Measurements from ENCODE around the gene SPRR4. TPM values are rescaled to one million over a fixed set of nuclear protein-coding genes. Genes with fewer than 3 reads are reported as not detected.

The SPRR4 gene
- total RNA-seq (ENCODE audit: low replicate concordance) = not detected in 2 replicates

GRCh38 chr1:152970495-152970894 is at the start of gene SPRR4:
Gene SPRR4, plus strand, starts transcription at chr1:152970648. Its CDS starts 1,243 bp downstream, at chr1:152971891.

GRCh38 chr1:152946651-152947256 is 23.7 kb upstream of the SPRR4 start, which contains the start of gene SPRR5:
Gene SPRR5, plus strand, starts transcription at chr1:152947206. Its CDS starts 1,349 bp downstream, at chr1:152948555.

GRCh38 chr1:152983743-152984142 is 13.3 kb downstream of the SPRR4 start, which contains the start of gene SPRR1A:
Gene SPRR1A, plus strand, starts transcription at chr1:152984081. Its CDS starts 1,150 bp downstream, at chr1:152985231.

GRCh38 chr1:153001382-153001781 is 30.9 kb downstream of the SPRR4 start, which contains the start of gene SPRR3:
Gene SPRR3, plus strand, starts transcription at chr1:153001749. Its CDS starts 1,272 bp downstream, at chr1:153003021.

Other genes with a start within 250 kb of the SPRR4 start
- gene KPRP, start 212.6 kb upstream of the SPRR4 start, total RNA-seq (ENCODE audit: low replicate concordance) = not detected in 2 replicates
- not detected in 2 replicates for gene LCE1F, start 195.5 kb upstream of the SPRR4 start, total RNA-seq (ENCODE audit: low replicate concordance)
- gene LCE1E, start 184.4 kb upstream of the SPRR4 start, total RNA-seq (ENCODE audit: low replicate concordance) = not detected in 2 replicates
- not detected in 2 replicates for gene LCE1D, start 173.9 kb upstream of the SPRR4 start, total RNA-seq (ENCODE audit: low replicate concordance)
- gene LCE1C, start 164.0 kb upstream of the SPRR4 start, total RNA-seq (ENCODE audit: low replicate concordance) = not detected in 2 replicates
- gene LCE1B, start 158.7 kb upstream of the SPRR4 start, total RNA-seq (ENCODE audit: low replicate concordance) = not detected in 2 replicates
- gene LCE1A, start 143.2 kb upstream of the SPRR4 start, total RNA-seq (ENCODE audit: low replicate concordance) = not detected in 2 replicates
- gene LCE6A, start 127.8 kb upstream of the SPRR4 start, total RNA-seq (ENCODE audit: low replicate concordance) = not detected in 2 replicates
- gene LCE7A, start 110.7 kb upstream of the SPRR4 start, total RNA-seq (ENCODE audit: low replicate concordance) = not detected in 2 replicates
- 0.35 TPM in 1 of 2 replicates, not detected in the other for gene SMCP, start 92.3 kb upstream of the SPRR4 start, total RNA-seq (ENCODE audit: low replicate concordance)
- gene IVL, start 62.1 kb upstream of the SPRR4 start, total RNA-seq (ENCODE audit: low replicate concordance) = not detected in 2 replicates
- gene SPRR5, start 23.4 kb upstream of the SPRR4 start, total RNA-seq (ENCODE audit: low replicate concordance) = not detected in 2 replicates
- gene SPRR1A, start 13.4 kb downstream of the SPRR4 start, total RNA-seq (ENCODE audit: low replicate concordance) = not detected in 2 replicates
- gene SPRR3, start 31.1 kb downstream of the SPRR4 start, total RNA-seq (ENCODE audit: low replicate concordance) = not detected in 2 replicates
- gene SPRR1B, start 60.6 kb downstream of the SPRR4 start, total RNA-seq (ENCODE audit: low replicate concordance) = not detected in 2 replicates
- gene SPRR2D, start 70.5 kb downstream of the SPRR4 start, total RNA-seq (ENCODE audit: low replicate concordance) = not detected in 2 replicates
- not detected in 2 replicates for gene SPRR2A, start 86.9 kb downstream of the SPRR4 start, total RNA-seq (ENCODE audit: low replicate concordance)
- not detected in 2 replicates for gene SPRR2B, start 101.0 kb downstream of the SPRR4 start, total RNA-seq (ENCODE audit: low replicate concordance)
- not detected in 2 replicates for gene SPRR2E, start 123.9 kb downstream of the SPRR4 start, total RNA-seq (ENCODE audit: low replicate concordance)
- gene SPRR2F, start 142.9 kb downstream of the SPRR4 start, total RNA-seq (ENCODE audit: low replicate concordance) = not detected in 2 replicates
- not detected in 2 replicates for gene SPRR2G, start 180.2 kb downstream of the SPRR4 start, total RNA-seq (ENCODE audit: low replicate concordance)
- gene LELP1, start 232.8 kb downstream of the SPRR4 start, total RNA-seq (ENCODE audit: low replicate concordance) = not detected in 2 replicates
- not detected in 2 replicates for gene PRR9, start 246.9 kb downstream of the SPRR4 start, total RNA-seq (ENCODE audit: low replicate concordance)

Measured in smooth muscle cell of the coronary artery (primary cell).